Hepatic stellate cell (primary cell): ENCODE measurements around the gene KCNQ1.

Experiments used
- DNase-seq: peaks from one replicate; pipeline ENCODE4 v3.0.0; 2011; ENCODE audit warnings: low spot score

The KCNQ1 gene

DNA sequence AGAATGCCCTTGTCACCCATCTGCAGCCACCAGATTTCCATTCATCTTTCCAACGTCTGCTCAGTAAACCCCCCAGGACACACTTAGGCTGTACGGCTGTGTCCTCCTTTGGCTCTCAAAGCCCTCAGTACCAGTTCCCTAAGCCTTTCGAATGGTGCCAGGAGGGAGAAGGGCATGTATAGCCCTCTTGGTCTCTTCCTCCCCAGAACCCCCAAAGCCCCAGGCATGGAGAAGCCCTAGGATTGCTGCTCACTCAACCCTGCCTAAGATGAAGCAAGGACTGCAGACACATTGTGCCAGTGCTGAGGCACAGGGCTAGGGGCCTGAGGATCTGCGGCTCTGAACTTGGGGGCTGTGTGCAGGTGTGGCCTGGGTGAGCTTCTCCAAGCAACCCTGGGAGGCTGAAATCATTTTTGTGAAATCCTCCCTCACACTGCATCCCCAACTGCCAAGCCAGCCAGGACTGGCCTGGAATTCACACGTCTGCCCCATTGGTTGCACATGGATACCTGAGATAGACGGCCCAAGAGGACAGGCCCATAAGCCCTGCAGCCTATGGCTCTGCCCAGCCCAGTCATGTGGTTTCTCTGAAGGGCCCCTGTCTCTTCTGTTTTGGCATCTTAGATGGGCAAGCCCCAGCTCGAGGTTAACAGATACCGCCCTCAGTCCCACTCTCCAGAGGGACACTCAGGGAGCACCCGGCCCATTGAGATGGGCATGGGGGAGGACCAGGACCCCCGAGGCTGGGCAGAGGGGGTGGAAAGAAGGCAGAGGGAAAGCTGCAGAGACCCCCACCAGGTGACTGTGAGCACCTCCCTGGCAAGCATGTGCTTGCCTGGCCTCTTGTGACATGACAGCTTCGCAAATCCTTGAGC is 221.0 kb downstream of the KCNQ1 start:
- no peak for DNase-seq

DNA sequence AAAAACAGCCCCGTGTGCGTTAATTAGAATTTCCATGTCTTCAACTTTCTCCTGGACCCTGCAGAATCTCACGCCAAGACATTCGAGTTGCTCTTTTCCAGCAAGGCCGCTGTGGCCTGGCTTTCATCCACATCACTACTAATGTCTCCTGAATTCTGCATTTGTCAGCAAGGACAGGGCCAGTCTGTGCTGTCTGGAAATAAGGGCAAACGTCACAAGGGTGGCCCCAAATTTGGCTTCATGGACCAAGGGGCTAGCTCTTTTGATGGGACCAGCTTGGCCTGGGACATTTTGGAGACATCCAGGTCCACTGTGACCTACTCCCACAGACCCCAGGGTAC is 221.6 kb downstream of the KCNQ1 start:
- DNase-seq: no peak

DNA sequence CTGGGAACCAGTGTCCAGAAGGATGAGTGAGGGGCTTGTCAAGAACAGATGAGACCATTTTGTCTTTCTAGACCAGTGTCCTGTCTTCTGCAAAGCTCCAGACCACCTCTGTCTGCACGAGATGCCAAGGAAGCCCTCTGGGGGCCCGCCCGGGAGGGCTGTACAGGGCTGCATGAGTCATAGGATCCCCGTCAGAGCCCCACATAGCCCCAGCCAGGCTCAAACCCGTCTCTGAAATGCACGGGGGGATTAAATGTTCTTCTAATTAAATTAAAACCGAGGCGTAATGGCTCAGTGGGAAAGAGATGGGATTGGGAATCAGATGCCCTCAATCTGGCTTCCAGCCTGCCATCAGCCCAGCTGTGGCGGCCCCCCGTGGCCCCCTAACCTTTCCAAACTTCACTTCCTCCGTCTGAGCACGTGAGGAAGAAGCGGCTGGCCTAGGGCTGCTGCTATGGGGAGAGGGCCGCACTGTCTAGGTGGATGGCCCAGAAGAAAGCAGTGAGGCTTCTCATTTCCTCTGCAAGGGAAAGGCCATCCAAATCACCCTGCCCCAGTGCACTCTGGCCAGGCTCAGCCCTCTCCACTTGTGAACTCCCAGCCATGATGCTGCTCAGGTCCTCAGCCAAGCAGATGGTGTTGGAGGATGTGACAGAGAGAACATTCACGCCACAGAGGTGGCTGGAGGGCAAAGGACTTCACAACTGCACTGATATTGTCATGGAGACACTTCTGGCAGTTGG is 222.2 kb downstream of the KCNQ1 start:
- DNase-seq: no peak

DNA sequence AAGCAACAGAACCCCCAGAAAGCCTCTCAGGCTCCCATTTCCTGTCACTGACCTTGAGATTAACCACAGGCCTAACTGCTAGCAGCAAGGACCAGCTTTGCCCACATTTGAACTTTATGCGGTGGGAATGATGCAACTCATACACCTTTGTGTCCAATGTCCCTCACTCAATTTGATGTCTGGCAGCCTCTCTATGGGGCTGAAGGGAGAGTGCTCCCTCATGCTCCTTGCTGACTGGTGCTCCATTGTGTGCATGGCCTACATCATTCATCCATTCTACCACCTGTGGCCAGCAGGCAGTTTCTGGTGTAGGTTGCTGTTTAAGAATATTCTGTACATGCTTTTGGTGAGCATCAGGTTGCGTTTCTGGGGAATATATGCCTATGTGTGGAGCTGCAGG is 223.1 kb downstream of the KCNQ1 start:
- DNase-seq: no peak

DNA sequence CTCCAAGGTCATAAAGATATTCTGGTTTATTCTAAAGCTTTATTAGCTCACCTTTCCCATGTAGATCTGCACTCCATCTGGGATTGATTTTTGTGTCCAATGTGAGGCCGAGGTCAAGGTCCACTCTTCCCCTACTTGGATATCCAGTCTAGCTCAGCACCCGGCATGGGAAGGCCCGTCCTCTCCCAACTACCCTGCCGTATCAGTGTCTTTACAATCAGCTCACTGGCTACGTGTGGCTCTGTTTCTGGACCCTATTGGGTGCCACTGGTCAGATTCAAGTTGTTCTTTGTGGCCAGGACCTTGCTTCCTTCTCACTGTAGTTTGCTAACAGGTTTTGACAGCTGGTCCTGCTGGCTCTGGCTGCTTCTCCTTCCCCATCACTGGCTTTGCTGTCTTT is 224.1 kb downstream of the KCNQ1 start:
- no peak for DNase-seq

DNA sequence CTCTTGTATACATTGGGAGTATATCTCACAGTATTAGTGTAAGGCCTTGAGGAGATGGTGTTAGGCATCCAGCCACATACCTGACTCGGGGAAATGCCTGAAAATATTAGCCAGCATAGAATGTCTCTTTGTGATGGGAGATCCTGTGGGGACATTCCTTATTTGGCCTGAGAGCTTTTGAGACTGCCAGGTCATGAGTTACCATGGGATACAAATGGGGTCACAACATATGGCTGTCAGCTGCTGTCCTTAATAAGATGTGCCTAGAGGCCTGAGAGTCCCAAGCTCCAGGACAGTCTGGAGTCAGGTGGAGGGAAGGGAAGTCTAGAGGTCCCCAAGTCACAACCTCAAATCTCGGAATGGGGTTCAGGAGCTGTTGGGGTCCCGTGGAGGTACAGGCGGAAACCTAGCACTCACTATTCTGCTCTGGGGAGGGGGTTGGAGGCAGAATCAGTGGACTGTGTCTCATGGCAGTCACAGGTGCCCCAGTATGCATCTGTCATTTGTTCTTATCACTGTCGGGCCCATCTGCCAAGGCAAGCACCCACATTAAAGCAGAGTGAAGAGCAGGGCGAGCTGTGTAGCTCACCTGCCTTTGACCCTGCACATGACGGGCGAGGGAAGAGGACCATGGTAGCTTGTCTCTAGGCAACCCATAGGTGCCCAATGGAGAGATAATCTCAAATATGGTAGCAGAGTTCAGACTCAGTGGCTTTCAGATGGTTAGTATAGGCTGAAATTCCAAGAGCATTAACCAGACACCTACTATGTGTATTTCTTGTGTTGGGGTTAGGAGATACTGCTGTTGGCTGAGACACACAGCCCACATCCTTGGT is 225.0 kb downstream of the KCNQ1 start:
- no peak for DNase-seq

DNA sequence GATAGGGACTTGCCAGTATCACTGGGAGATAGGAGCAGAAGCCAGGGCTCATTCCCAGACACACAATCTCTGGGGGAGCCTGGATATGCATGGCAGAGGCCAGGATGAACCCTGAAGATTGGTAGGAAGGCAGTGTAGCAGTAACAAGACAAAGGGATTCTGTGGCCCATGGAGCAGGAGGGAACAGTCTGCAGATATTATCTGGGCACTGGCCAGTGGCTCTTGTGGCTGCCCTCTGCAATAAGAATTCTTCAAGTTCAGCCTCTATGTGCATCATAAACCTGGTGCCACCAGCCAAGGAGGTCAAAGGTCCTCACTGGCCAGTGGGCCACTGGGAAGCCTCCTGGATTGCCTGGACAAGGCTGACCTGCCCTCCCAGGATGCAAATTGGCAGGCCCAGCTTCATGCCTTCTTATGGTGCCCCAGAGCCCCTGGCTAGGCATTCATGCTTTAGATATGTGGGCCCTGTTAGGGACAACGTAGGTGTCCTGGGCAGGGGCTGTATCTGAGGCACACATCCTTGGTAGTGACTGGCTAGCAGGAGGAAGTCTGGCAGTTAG is 225.8 kb downstream of the KCNQ1 start:
- no peak for DNase-seq

DNA sequence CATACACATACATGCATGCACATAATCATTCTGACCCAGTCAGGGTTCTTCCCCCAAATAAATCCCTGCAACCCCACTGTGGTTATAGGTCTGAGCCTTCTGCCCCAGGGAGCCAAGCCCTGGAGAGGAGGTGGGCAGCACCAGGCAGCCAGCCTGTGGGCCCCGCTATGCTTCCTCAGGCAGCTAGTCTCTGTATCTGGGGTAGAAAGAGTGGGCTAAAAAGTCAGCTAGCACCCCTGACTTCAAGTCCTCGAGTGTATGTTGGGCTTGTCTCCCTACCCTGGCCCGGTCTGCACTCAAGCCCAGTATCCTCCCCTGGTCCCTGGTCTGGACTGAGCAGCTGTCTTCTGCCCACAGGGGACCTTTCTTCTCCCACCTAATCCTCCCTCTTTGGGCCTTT is 226.9 kb downstream of the KCNQ1 start:
- no peak for DNase-seq

DNA sequence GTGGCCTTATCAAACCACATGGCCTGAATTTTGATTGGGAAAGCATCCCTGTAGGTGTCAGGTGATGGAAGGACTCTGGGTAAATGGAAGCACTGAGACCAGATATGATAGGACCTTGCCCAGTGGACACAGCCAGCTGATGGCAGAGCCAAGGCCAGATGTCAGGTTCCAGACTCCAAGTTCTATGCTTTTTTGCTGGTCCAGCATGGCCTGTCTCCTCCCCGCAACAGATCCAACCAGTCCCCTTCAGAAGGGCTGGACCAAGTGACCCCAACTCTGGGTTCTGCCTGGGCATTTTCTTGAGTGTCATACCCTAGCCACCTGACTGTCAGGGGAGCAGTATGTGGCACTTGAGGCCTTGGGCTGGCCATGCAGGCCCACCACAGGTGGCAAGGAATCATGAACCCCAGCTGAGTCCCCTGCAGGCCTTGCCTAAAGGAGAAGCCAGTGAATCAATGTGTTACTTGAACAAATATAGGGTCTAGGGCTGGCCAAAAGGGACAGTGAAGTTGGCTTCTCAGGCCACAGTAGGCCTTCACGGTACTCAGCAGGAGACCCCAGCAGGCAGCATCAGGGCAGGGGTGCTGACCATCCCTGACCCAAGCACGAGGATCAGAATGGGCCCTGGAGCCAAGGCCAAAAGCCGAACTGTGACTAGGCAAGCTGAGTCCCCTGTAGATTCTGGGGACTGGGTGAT is 227.9 kb downstream of the KCNQ1 start:
- no peak for DNase-seq

DNA sequence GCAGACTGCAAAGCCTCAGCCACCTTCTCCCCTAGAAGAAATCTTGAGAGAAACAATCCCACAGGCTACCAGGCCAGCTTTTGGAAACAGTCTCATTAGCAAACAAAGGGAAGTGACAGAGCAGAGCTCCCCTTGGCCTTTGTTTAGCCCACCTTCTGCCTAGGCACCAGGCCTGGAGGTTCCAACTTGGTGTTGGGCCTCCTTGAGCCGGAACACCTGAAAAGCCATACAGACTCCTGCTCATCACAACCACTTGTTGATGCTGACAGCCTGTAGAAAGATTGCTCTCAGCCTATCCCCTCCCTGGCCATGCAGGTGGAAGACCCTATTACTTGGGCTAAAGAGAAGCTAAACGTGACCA is 228.4 kb downstream of the KCNQ1 start:
- DNase-seq: no peak

DNA sequence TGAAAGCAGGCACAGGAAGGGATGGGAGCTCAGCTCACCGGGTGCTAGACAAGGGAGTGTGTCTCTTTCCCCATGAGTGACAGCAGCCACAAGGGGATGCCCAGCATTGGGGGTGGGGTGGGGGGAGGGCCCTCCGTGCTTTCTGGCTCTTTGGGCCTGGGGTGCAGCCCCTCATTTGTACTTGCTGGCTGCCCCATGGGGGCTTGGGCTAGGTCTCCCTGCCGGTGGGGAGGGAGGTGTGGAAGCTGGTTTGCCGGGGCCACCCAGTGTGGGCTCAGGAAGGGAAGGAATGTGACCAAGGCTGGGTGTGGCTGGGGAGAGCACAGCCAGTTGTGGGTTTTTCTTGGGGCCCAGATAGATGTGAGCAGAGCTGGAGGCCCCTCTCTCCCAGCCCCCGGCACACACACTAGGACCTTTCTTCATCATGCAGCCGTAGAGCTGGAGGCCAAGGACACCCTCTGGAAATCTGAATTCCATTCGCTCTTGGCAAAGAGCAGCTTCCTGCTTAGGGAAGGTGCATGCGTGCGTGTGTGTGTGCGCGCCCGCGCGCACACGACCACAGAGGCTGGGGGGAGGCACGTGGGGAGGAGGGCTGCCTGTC is 229.2 kb downstream of the KCNQ1 start:
- no peak for DNase-seq

DNA sequence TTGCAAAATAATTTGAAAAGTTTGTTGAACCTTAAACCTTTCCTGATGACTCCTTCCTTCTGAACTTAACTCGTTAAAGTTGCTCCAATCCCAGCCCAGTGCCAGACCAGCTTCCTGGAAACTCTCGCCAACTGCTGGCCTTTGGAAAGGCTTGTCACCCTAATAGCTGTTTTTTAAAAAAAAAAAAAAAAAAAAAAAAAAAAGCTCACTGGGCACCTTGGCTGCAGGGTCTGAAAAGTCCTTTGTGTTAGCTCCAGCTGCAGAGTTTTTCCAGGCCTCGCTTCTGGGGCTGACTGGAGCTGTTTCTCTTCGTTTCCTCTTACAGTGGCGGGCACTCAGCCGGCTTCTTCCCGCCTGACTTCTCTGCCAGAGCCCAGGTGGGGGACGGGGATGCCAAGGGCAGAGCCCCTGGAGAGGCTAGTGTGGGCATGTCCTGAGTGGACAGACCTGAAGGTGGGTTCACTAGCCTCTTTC is 229.9 kb downstream of the KCNQ1 start:
- no peak for DNase-seq

DNA sequence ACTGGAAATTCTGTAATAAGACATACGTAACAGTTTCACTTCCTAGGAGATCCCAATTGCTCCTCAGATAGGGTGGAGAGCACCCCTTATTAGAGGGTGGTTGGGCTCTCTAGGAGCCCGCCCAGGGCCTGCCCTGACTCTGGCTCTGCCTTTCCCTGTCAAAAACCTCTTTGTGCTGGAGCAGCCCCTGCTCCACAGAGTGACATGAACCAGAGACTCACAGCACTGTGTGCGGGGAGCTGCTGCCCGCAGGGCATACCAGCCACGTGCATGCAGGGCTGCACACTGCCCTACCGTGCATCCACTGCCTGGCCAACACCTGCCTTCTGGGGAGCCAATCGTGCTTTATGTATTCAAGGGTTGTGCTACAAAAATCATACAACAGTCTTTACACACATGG is 230.7 kb downstream of the KCNQ1 start:
- DNase-seq: no peak

DNA sequence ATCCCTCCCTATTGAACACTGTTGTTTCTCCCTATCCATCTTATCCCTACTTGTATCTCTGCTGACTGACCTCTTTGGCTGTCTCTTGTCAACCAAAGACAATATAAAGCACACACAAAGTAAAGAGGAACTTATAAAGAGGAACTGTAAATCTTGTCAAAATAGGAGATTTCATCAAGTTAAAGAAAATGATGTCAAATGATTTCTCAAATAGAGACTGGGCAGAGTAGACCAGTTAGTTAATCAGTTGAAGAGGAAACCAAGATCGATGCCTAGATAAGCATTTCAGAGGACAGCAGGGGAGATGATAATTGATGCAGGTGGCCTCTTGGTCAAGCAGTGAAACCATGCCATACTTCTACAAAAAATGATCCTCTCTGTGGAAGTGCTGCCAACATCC is 232.3 kb downstream of the KCNQ1 start:
- no peak for DNase-seq

DNA sequence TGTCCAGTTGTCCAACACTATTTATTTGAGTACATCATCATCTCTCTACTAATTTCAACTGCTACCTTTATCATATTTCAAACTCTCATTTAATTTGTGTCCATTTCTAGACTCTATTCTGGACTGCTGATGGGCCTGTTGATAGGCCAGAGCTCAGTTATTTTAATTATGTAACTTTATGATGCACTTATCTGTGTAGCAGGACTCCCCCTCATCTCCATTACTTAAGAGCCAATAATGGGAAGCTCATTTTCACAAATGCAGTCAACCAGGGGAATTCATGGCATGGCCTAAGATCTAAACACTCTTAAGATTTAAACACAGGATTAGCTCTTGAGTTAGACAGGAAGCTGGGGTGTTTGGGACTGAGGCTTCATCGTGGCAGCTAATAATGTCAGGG is 233.6 kb downstream of the KCNQ1 start:
- DNase-seq: no peak

DNA sequence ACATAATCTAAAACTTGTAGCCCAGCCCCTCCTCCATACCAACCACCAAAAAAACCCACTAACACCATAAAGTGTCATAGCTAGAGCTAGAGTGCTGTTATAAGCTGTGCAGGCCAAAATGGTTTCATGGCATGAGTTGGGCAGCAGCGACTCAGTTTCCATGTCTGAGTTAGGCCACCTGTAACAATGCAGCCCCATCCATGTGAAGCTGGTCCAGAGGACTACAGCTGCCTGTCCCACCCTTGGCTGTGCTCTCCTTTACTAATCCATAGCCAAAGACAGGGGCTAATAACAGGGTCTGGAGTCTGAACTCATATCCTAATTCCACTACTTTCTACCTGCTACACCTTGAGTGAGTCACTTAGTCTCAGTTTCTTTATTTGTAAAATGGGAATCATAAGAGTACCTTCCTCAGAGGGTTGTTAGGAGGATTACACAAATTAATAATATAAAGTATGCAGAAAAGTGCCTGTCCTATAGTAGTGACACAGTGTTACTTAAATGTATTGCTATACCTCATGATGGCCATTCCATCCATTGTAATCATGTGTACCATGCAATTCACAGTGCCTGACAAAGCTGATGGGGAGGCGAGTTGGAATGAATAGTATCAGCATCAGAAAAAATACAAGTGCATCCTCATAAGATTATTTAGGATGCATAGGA is 234.3 kb downstream of the KCNQ1 start:
- DNase-seq: no peak

DNA sequence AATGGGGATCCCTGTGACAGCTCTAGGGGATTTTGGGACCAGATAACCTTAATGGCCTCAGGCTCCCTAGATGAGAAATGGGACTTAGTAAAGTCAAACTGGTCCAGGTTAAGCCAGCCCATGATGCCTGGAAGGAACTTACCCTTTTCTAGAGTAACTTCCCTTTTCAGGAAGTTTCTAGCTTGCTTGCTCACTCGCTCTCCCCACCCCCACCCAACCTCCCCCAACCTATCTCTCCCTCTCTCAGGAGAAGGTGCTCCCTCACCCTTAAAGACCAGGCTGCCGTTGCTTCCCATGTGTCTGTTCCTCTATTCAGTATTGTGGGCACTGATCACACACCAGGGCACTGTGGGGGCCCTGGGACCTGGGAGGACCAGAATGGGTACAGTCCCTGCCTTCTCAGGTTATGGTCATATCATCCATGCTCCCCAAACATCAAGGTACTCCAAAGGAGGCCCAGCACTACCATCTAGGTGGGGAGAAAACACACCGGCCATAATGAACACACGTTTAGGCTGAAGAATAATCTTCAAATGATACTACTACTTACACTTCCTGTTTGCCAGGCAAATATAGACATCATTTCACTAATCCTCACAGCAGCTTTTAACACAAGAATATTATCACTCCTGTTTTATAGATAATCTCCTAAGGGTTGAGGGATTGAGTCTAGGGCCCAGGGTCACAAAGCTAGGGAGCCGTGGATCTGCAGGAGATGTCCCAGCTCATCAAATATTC is 236.8 kb downstream of the KCNQ1 start:
- no peak for DNase-seq

DNA sequence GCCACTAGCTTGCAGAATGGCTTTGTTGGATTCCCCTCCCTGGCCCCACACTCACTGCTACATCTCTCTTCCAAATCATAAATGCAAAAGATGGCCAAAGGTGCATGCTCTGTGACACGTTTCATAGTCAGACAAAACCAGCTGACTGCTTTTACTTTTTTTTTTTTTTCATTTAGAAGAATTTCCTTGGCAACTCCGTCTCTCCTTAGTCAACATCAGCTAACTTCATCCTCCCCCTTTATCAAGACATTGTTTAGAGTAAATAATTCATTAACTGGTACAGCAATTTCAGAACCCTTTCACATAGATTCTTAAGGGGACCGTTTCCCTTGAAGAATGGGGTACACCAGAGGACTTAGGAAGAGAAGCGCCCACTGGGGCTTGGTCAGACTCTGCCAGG is 239.0 kb downstream of the KCNQ1 start:
- DNase-seq: no peak

DNA sequence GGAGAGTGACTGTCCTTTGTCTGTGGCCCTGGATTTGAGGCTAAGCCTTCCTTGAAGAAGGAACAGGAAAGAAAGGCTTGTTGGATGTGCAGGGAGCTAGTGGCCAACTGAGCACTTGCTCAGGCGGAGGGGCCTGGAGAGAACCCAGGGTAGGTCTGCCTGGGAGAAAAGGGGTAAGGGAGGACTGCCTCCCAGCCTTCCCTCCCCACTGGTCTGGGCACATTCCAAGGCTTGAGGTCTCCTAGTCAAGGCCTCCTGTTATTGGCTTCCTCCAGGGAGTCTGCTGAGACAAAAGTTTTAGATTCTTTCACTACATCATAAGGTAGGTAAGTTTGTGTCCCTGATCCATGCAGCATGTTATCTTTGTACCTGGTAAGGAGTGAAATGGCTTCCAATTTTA is 239.8 kb downstream of the KCNQ1 start:
- no peak for DNase-seq

DNA sequence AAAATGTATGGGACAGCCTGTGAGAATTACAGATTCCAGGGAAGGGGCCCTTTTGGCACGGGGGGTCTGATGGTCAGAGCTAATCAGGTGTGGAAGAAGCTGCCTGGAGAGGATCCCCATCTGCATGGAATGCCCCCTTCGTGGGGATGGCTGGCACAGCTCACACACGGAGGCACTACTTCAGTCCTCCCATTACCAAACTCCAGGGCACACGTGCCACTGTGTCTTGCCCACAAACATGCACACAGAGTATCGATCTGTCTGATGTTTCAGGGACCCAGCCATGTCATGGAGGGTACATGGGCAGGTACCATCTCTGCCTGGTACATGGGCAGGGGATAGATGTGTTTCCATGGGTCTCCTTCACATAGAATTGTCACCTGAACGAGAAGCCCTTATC is 240.2 kb downstream of the KCNQ1 start:
- DNase-seq: no peak
